Rectal smooth muscle tissue (tissue), 1 donor: ENCODE results near the gene SCG5.
"Not testable (repeated sequence)": the region's sequence is repeated elsewhere in the genome, so short reads cannot be mapped to it uniquely, and the experiment has no call there.

Experiments used
- H3K27ac ChIP-seq: one replicate; pipeline ENCODE4 v1.7.0; 2013; ENCODE audit warnings: low read depth, low read length, inconsistent platforms
- H3K27me3 ChIP-seq: one replicate; pipeline ENCODE4 v1.7.0; 2013; ENCODE audit warnings: low read length; ENCODE audit not compliant: control insufficient read depth, insufficient read depth
- H3K36me3 ChIP-seq: one replicate; pipeline ENCODE4 v1.7.0; 2013; ENCODE audit warnings: low read length; ENCODE audit not compliant: control insufficient read depth, insufficient read depth
- H3K4me1 ChIP-seq: one replicate; pipeline ENCODE4 v1.7.0; 2013; ENCODE audit warnings: low read length; ENCODE audit not compliant: control insufficient read depth, insufficient read depth
- H3K4me3 ChIP-seq: one replicate; pipeline ENCODE4 v1.7.0; 2013; ENCODE audit warnings: low read length
- H3K9ac ChIP-seq: one replicate; pipeline ENCODE4 v1.7.0; 2013; ENCODE audit warnings: low read length

The SCG5 gene, protein sequence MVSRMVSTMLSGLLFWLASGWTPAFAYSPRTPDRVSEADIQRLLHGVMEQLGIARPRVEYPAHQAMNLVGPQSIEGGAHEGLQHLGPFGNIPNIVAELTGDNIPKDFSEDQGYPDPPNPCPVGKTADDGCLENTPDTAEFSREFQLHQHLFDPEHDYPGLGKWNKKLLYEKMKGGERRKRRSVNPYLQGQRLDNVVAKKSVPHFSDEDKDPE

DNA sequence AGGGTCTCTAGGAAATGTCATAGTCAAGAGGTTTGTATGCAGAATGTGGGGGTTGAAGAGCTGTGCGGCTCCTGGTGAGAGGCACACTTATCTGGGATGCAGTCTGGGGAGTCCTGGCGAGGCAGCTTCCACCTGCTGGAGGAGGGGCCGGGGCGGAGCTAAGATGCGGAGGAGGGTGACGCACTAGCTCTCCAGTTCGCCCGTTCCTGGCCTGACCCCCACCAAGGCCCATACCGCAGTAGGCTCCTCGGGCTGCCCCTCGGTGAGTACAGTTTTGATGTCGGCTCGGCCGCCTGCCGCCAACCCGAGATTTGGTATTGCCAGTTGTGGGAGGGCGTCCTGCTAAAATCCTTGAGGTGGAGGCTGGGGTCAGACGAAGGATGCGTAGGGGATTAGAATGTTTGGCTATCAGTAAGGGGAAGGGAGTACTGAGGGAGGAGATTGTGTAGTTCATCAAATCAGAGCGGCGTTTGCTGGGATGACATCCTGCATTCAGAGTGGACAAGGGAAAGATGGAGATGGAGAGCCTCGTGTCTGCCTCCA lies at the start of gene SCG5:
Gene SCG5, plus strand, starts transcription at position 194 of the 543 bp plus-strand sequence. CDS start 1,883 bp downstream, outside the sequence.
- Histone ChIP-seq H3K27me3 (no peaks in the 10 kb centered on the region), H3K27ac (no peak within 1 kb of the TSS), H3K4me1 (no peaks in the 10 kb centered on the region), H3K4me3 (peak within 1 kb of the TSS; percentile 5), H3K9ac (no peak within 1 kb of the TSS), H3K36me3 (no peaks in the 10 kb centered on the region)

DNA sequence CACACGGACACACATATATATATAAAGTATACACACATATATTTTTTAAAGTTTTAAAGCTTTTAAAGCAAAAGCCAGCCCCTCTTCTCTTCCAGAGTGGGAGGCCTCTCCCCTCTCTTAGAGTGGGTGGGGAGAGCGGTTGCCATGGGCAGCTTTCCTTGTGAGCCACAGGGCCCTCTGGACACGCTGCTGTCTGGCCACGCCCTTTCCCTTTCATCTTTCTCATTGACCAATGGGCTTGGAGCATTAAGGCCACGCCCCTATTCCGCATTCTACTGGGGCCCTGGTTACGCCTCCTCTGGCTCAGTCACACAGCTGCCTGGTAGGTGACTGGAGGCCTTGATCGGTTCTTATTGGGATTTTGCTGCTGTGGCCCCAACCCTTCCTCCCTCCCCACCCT lies 48.4 kb upstream of the SCG5 start, which contains the start of gene GOLGA8N:
Gene GOLGA8N, plus strand, starts transcription at position 306 of the 400 bp plus-strand sequence.
- H3K27ac ChIP-seq, H3K9ac ChIP-seq, H3K36me3 ChIP-seq, H3K4me1 ChIP-seq, H3K27me3 ChIP-seq, H3K4me3 ChIP-seq: not testable (repeated sequence)

DNA sequence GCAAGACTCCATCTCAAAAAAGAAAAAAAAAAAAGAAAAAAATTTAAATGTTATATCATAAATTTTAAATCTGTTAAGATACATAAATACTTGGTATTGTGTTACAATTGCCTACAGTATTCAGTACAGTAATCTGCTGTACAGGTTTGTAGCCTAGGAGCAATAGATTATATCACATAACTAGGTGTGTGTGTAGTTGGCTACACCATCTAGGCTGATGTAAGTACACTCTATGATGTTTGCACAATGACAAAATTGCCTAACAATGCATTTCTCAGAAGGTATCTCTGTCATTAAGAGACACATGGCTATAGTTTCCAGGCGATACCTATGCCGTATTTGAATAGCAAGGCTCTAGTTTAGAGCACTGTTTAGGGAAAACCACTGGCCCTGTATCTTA lies 32.0 kb upstream of the SCG5 start:
- not testable (repeated sequence) for H3K27ac ChIP-seq, H3K9ac ChIP-seq, H3K27me3 ChIP-seq, H3K4me1 ChIP-seq, H3K36me3 ChIP-seq, H3K4me3 ChIP-seq

DNA sequence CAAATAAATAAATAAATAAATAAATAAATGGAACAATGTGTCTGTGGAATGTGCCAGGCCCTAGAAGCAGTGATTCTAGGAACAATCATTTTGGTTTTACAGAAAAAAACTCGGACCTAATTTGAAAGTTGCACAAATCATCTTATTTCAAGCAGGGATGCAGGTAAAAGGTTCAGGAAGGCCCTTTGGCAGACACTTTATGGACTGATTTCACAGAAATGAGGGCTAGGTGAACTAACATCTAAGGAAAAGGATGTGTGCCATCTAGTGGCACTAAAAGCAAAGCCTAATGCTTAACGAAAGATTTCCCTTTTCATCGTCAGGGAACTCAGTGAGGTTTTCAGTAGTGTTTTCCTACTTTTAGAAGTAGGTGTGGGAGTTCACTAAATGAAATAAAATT lies 30.8 kb upstream of the SCG5 start:
- H3K4me3 ChIP-seq, H3K27ac ChIP-seq, H3K4me1 ChIP-seq, H3K27me3 ChIP-seq, H3K9ac ChIP-seq, H3K36me3 ChIP-seq: not testable (repeated sequence)

DNA sequence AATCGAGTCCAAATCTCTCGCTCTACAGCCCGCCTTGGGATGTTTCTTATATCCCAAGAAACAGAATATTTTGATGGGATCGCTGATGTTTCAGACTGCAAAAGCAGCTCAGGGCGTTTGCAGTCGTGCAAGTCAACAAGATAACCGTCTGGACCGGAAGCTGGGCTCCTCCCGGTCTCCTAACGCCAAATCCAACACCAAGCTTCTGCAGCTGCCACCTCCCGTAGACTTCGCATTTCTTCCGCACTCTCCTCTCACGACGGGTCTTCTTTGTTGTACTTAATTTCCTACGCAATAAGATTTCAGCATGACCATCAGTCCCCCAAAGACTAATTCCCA lies 26.8 kb upstream of the SCG5 start:
- not testable (repeated sequence) for H3K36me3 ChIP-seq, H3K4me1 ChIP-seq, H3K27me3 ChIP-seq, H3K9ac ChIP-seq
- Histone ChIP-seq H3K27ac (peak overlapping the region; percentile 73), H3K4me3 (peak overlapping the region; percentile 70)

DNA sequence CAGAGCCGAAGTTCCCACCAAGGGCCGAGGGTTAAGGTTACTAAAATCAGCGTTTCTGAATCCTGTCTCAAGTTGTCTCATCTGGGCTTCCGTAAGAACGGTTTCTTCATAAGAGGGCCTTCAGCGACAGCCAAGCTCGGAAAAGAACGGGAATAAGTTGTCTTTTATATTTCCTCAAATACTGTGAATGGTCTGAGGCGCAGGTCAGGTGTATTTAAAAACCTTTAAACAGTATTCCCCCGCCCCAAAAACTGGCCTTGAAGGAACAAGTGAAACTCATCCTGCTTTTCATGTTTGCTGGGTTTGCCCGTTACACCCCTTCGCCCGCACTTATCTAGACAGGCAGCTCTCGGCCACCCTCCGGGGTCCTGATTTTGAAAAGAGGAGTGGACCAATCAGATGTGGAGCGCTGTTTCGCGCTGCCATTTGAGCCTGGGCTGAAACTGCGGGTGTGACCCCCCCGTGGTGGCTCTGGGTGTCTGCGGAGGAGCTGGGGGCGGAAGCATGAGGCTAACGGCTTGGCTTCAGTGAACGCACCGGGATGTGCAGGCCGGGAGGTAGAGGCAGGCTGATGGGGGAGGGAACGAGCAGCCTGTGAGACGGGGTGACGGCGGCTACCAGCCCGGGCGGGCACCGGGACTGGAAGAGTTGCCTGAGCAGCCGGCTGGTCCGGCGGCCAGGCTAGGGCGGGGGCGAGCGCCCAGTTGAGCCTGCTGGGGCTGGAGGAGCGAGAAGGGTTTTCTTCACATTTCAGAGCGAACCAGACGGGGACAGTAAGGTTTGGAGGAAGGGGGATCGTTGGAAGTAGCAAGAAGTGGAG lies 26.2 kb upstream of the SCG5 start, which contains the start of gene ARHGAP11A:
Gene ARHGAP11A, plus strand, starts transcription at position 454 of the 820 bp plus-strand sequence. CDS start 708 bp downstream, outside the sequence.
- not testable (repeated sequence) for H3K4me1 ChIP-seq, H3K27me3 ChIP-seq, H3K9ac ChIP-seq, H3K36me3 ChIP-seq
- H3K4me3 ChIP-seq, result peak within 1 kb of the TSS; percentile 70
- H3K27ac ChIP-seq, result peak within 1 kb of the TSS; percentile 73

DNA sequence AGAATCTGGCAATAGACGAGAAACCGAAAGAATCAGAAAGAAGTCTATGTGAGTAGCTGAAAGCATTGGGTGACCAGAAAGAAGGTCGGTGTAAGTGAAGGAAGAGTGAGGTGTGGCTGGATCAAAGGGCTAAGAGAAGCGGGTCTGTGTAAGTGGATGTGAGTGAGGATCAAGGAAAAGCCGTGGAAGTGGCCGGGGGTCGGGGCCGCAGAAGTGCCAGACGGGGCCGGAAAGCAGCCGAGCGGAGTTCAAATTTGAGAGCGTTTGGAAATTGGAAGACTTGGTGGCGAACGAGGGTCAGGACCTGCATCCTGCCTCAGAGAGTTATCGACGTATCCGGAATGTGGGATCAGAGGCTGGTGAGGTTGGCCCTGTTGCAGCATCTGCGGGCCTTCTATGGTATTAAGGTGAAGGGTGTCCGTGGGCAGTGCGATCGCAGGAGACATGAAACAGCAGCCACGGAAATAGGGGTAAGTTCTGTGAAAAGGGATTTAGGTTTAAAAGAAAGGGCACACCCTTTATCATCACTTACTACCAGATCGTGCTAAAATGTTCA lies 25.6 kb upstream of the SCG5 start:
- H3K27me3 ChIP-seq, H3K4me1 ChIP-seq, H3K36me3 ChIP-seq, H3K27ac ChIP-seq, H3K9ac ChIP-seq: not testable (repeated sequence)
- peak overlapping the region; percentile 57 for H3K4me3 ChIP-seq

DNA sequence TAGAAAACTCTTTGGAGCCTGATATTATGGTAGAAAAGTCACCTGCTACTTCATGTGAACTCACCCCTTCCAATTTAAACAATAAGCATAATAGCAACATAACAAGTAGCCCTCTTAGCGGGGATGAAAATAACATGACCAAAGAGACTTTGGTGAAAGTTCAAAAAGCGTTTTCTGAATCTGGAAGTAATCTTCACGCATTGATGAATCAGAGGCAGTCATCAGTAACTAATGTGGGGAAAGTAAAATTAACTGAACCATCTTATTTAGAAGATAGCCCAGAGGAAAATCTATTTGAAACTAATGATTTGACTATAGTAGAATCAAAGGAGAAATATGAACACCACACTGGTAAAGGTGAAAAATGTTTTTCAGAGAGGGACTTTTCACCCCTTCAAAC lies 5.1 kb upstream of the SCG5 start:
- no peak overlapping the region for H3K4me3 ChIP-seq
- H3K36me3 ChIP-seq, result no peaks in the 10 kb centered on the region
- H3K27ac ChIP-seq, result no peak overlapping the region
- no peaks in the 10 kb centered on the region for H3K27me3 ChIP-seq
- no peaks in the 10 kb centered on the region for H3K4me1 ChIP-seq
- no peak overlapping the region for H3K9ac ChIP-seq

DNA sequence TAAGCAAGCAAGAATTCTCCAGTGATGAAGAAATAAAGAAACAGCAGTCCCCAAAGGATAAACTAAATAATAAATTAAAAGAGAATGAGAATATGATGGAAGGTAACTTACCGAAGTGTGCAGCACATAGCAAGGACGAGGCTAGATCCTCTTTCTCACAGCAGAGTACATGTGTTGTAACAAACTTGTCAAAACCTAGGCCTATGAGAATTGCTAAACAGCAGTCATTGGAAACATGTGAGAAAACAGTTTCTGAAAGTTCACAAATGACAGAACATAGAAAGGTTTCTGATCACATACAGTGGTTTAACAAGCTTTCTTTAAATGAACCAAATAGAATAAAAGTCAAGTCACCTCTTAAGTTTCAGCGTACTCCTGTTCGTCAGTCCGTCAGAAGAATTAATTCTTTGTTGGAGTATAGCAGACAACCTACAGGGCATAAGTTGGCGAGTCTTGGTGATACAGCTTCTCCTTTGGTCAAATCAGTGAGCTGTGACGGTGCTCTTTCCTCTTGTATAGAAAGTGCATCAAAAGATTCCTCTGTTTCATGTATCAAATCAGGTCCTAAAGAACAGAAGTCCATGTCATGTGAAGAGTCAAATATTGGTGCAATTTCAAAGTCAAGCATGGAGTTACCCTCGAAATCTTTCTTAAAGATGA lies 4.5 kb upstream of the SCG5 start:
- Histone ChIP-seq H3K36me3 (no peaks in the 10 kb centered on the region), H3K4me3 (no peak overlapping the region), H3K27me3 (no peaks in the 10 kb centered on the region), H3K9ac (no peak overlapping the region), H3K27ac (no peak overlapping the region), H3K4me1 (no peaks in the 10 kb centered on the region)

DNA sequence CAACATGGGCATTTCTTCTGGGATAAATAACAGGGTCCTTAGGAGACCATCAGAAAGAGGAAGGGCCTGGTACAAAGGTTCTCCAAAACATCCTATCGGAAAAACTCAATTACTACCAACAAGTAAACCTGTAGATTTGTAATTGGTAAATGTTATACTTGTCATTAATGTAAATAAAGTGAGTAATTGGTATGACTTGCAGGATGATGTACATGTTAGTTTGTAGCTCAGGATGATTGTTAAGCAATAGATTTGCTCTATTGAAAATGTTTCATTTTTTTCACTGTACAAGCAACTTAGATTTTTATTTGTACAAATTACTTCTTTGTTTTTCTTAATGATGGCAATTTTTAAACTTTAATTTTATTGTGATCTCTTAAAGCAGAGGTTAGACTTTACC lies 3.8 kb upstream of the SCG5 start:
- Histone ChIP-seq H3K36me3 (no peaks in the 10 kb centered on the region), H3K4me1 (no peaks in the 10 kb centered on the region), H3K9ac (no peak overlapping the region), H3K27ac (no peak overlapping the region), H3K4me3 (no peak overlapping the region), H3K27me3 (no peaks in the 10 kb centered on the region)

DNA sequence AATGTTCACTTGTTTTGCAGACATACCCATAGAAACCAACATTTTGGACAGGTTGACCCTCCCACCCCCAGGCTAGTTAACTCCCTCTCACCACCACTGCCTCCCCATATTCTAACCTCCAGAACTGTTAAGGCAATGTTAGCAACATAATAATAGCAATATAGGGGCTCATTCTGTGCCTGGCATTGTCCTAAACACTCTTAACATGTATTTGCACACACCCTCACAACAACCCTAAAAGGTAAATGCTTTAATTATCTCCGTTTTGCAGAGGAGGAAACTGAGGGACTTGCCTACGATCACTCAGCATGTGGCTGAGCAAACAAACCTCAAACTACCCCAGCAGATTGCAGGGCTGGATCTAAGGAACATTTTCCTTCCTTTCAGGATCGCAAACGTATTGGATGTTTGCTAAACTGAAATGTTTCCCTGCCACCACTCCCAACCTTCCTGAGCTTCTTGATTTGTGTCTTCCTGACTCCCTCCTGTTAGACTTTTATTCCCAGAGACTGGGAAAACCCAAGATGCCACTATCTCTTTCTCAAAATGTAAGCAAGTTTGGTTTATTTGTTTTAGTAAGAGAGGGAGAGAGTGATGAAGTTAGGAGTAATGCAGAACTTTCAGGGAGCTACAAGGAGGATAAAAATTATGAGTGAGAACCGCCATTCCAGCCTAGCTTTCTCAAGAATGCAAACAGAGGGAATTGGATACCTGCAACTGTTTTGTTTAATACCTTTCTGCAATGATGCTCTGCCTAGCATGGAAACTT lies 1.3 kb downstream of the SCG5 start:
- no peak overlapping the region for H3K9ac ChIP-seq
- H3K36me3 ChIP-seq, result no peaks in the 10 kb centered on the region
- H3K27me3 ChIP-seq, result no peaks in the 10 kb centered on the region
- no peak overlapping the region for H3K4me3 ChIP-seq
- H3K27ac ChIP-seq, result no peak overlapping the region
- no peaks in the 10 kb centered on the region for H3K4me1 ChIP-seq
